Peyer's patch (tissue), 4 donors: ENCODE results near the gene MAML3. TPM values are rescaled to one million over a fixed set of nuclear protein-coding genes. Genes with fewer than 3 reads are reported as not detected.

ENCODE experiments used
- DNase-seq, 3 donors: peaks; one replicate each; pipeline ENCODE4 v3.0.0-alpha.2; 2017 to 2019
- H3K27ac ChIP-seq, 4 donors: fragments of 200-600 bp; sonication (generic); one replicate each; pipeline ENCODE4 v1.5.1; 2016 to 2019
- H3K27me3 ChIP-seq, 2 donors: fragments of 200-600 bp; sonication (generic); one replicate each; pipeline ENCODE4 v1.5.1; 2019
- H3K36me3 ChIP-seq, 3 donors: fragments of 200-600 bp; sonication (generic); one replicate each; pipeline ENCODE4 v1.5.1; 2016 to 2019
- H3K4me1 ChIP-seq, 4 donors: fragments of 200-600 bp; sonication (generic); one replicate each; pipeline ENCODE4 v1.5.1; 2016 to 2019
- H3K4me3 ChIP-seq, 4 donors: fragments of 200-600 bp; sonication (generic); 1 replicate in 3 of 4; 2 replicates in 1 of 4; pipeline ENCODE4 v1.5.1; 2016 to 2019; ENCODE audit warnings: mild to moderate bottlenecking in 1 of 4
- H3K9me3 ChIP-seq, 4 donors: fragments of 200-600 bp; sonication (generic); one replicate each; pipeline ENCODE4 v1.5.1; 2016 to 2019; ENCODE audit warnings: mild to moderate bottlenecking in 1 of 4
- CTCF ChIP-seq, 6 experiments: fragments of 450-650 bp in 4 of 6; fragments of 200-600 bp in 2 of 6; sonication (generic) in 1 of 6; IDR thresholded peaks; one replicate each; pipeline ENCODE4 v1.5.1; 2017 to 2019; ENCODE audit warnings: antibody characterized with exemption in 6 of 6, mild to moderate bottlenecking in 3 of 6, moderate library complexity in 1 of 6
- POLR2A ChIP-seq, 2 donors: fragments of 450-650 bp; IDR thresholded peaks; one replicate each; pipeline ENCODE4 v1.5.1; 2017; ENCODE audit warnings: antibody characterized with exemption in 2 of 2, mild to moderate bottlenecking in 2 of 2, moderate library complexity in 2 of 2
- total RNA-seq, 4 donors: library from RNA; depleted of rRNA; stranded (reverse); fragments of >200 nt; gene quantifications; one replicate each; pipeline ENCODE4 v1.1.0, GENCODE V29; 2016

The MAML3 gene
- total RNA-seq, 4 donors from 2014 or later: 6.5 to 44.6 (median 22.1) TPM

- Histone ChIP-seq H3K4me1 (no peaks in the 10 kb centered on the region), H3K27me3 (no peaks in the 10 kb centered on the region), H3K4me3 (no peak overlapping the region), H3K9me3 (no peaks in the 10 kb centered on the region), H3K36me3 (no peaks in the 10 kb centered on the region), H3K27ac (no peak overlapping the region)
- TF ChIP-seq CTCF (IDR thresholded peaks at IDR 0.05) (no peak), POLR2A (IDR thresholded peaks at IDR 0.05) (no peak)
- DNase-seq: no peak
These were observed 190.3 kb downstream of the MAML3 start for GRCh38 chr4:139963708-139964107.

GRCh38 chr4:139962130-139962684, 191.8 kb downstream of the MAML3 start:
- Histone ChIP-seq H3K4me1 (no peaks in the 10 kb centered on the region), H3K9me3 (no peaks in the 10 kb centered on the region), H3K4me3 (no peak overlapping the region), H3K27ac (no peak overlapping the region), H3K27me3 (no peaks in the 10 kb centered on the region), H3K36me3 (no peaks in the 10 kb centered on the region)
- no peak for TF ChIP-seq CTCF (IDR thresholded peaks at IDR 0.05)
- no peak for TF ChIP-seq POLR2A (IDR thresholded peaks at IDR 0.05)
- DNase-seq: no peak

GRCh38 chr4:139961344-139961946, 192.5 kb downstream of the MAML3 start:
- Histone ChIP-seq H3K27ac (no peak overlapping the region), H3K4me1 (no peaks in the 10 kb centered on the region), H3K4me3 (no peak overlapping the region), H3K9me3 (no peaks in the 10 kb centered on the region), H3K36me3 (no peaks in the 10 kb centered on the region), H3K27me3 (no peaks in the 10 kb centered on the region)
- DNase-seq: no peak
- TF ChIP-seq CTCF (IDR thresholded peaks at IDR 0.05) (no peak), POLR2A (IDR thresholded peaks at IDR 0.05) (no peak)

GRCh38 chr4:139959396-139959795, 194.6 kb downstream of the MAML3 start:
- no peaks in the 10 kb centered on the region for H3K36me3 ChIP-seq
- no peaks in the 10 kb centered on the region for H3K4me1 ChIP-seq
- no peak overlapping the region for H3K4me3 ChIP-seq
- H3K27me3 ChIP-seq: no peaks in the 10 kb centered on the region
- no peak for DNase-seq
- TF ChIP-seq POLR2A (IDR thresholded peaks at IDR 0.05) (no peak), CTCF (IDR thresholded peaks at IDR 0.05) (no peak)
- H3K27ac ChIP-seq: no peak overlapping the region
- no peaks in the 10 kb centered on the region for H3K9me3 ChIP-seq

DNA sequence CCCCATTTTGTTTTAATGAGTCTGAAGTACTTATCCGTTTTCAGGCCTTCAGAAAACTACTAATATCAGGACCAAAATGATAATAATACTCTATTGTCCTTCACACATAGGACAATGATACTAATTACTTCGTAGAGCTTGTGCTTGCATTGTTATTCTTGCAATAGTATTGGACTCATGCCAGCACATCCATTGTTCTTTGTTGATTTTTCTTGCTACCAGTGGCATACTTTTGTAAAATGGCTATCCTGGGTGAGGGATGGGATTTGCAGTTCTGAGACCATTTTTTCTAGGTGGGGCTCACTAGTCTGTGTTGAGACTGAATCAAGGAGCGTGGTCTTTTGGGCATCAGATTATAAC, 195.3 kb downstream of the MAML3 start:
- no peak overlapping the region for H3K27ac ChIP-seq
- no peaks in the 10 kb centered on the region for H3K36me3 ChIP-seq
- DNase-seq: no peak
- no peaks in the 10 kb centered on the region for H3K4me1 ChIP-seq
- H3K9me3 ChIP-seq: no peaks in the 10 kb centered on the region
- no peaks in the 10 kb centered on the region for H3K27me3 ChIP-seq
- no peak overlapping the region for H3K4me3 ChIP-seq
- TF ChIP-seq CTCF (IDR thresholded peaks at IDR 0.05) (no peak), POLR2A (IDR thresholded peaks at IDR 0.05) (no peak)
